Naive thymus-derived CD4-positive, alpha-beta T cell (primary cell): ENCODE data around the gene PTPRO. TPM values are rescaled to one million over a fixed set of nuclear protein-coding genes. Genes with fewer than 3 reads are reported as not detected.

Experiments
- ATAC-seq: fragments of 150-1000 bp; cut with Tn5 transposase; 2 replicates; pipeline ENCODE4 v1.10.0; 2021; ENCODE audit warnings: mild to moderate bottlenecking, moderate library complexity
- CTCF ChIA-PET: fragments of 350-600 bp; sonication (Branson Sonifier 250); formaldehyde crosslinking; loops from one replicate; lab custom pipeline; 2021; ENCODE audit warnings: antibody characterized with exemption; lab: Charles Lee
- POLR2A ChIA-PET: fragments of 350-600 bp; sonication (Branson Sonifier 250); formaldehyde crosslinking; loops from one replicate; lab custom pipeline; 2021; ENCODE audit warnings: antibody characterized with exemption, inconsistent platforms; lab: Charles Lee
- DNase-seq, 9 donors: peaks; one replicate each; pipeline versions ENCODE4 v3.0.0 to v3.0.0-alpha.2; 2020 to 2022; ENCODE audit warnings: mixed read lengths in 1 of 9
- H3K27ac ChIP-seq: one replicate; pipeline ENCODE4 v1.7.0; 2013; ENCODE audit warnings: mild to moderate bottlenecking, low read depth, low read length, moderate library complexity
- H3K27me3 ChIP-seq, 2 donors: one replicate each; pipeline ENCODE4 v1.7.0; 2013; ENCODE audit warnings: low read length in 2 of 2, mild to moderate bottlenecking in 2 of 2, moderate library complexity in 2 of 2; ENCODE audit not compliant: control insufficient read depth in 2 of 2, insufficient read depth in 2 of 2
- H3K36me3 ChIP-seq, 3 experiments: 1 replicate in 2 of 3; 2 replicates in 1 of 3; pipeline ENCODE4 v1.7.0; 2013; ENCODE audit warnings: low read length in 3 of 3, mild to moderate bottlenecking in 3 of 3, moderate library complexity in 1 of 3; ENCODE audit not compliant: insufficient read depth in 3 of 3, control insufficient read depth in 2 of 3
- H3K4me1 ChIP-seq, 2 donors: one replicate each; pipeline ENCODE4 v1.7.0; 2013; ENCODE audit warnings: low read length in 2 of 2, mild to moderate bottlenecking in 2 of 2, moderate library complexity in 1 of 2; ENCODE audit not compliant: control insufficient read depth in 2 of 2, insufficient read depth in 2 of 2
- H3K4me3 ChIP-seq: 2 replicates; pipeline ENCODE4 v1.7.0; 2013; ENCODE audit warnings: mild to moderate bottlenecking, low read length
- H3K9me3 ChIP-seq, 3 experiments: 1 replicate in 2 of 3; 2 replicates in 1 of 3; pipeline ENCODE4 v1.7.0; 2013; ENCODE audit warnings: low read length in 3 of 3; ENCODE audit not compliant: control insufficient read depth in 2 of 3
- H3K27ac Mint-ChIP-seq, 9 donors: one replicate each; pipeline ENCODE4 v1.8.0; 2020 to 2022; ENCODE audit warnings: mixed read lengths in 9 of 9, mild to moderate bottlenecking in 8 of 9, moderate library complexity in 5 of 9, inconsistent platforms in 2 of 9
- H3K27me3 Mint-ChIP-seq, 5 donors: one replicate each; pipeline ENCODE4 v1.8.0; 2021 to 2022; ENCODE audit warnings: mixed read lengths in 5 of 5, mild to moderate bottlenecking in 1 of 5
- H3K36me3 Mint-ChIP-seq, 5 donors: one replicate each; pipeline ENCODE4 v1.8.0; 2020 to 2022; ENCODE audit warnings: mixed read lengths in 5 of 5, mild to moderate bottlenecking in 3 of 5, inconsistent platforms in 1 of 5
- H3K4me1 Mint-ChIP-seq, 7 donors: one replicate each; pipeline ENCODE4 v1.8.0; 2020 to 2022; ENCODE audit warnings: mixed read lengths in 7 of 7, mild to moderate bottlenecking in 3 of 7, inconsistent platforms in 1 of 7
- H3K4me3 Mint-ChIP-seq, 10 donors: one replicate each; pipeline ENCODE4 v1.8.0; 2020 to 2022; ENCODE audit warnings: mild to moderate bottlenecking in 10 of 10, mixed read lengths in 10 of 10, moderate library complexity in 6 of 10, inconsistent platforms in 2 of 10
- H3K9me3 Mint-ChIP-seq, 11 donors: one replicate each; pipeline ENCODE4 v1.8.0; 2020 to 2022; ENCODE audit warnings: mixed read lengths in 11 of 11, mild to moderate bottlenecking in 4 of 11, inconsistent platforms in 1 of 11, moderate library complexity in 1 of 11
- intact Hi-C, 2 donors: fragments of 100-400 bp; cut with micrococcal nuclease; formaldehyde crosslinking; loops; one replicate each; pipeline ENCODE4 v1.15.1; 2023
- polyA plus RNA-seq, 2 donors: library from polyadenylated mRNA; unstranded; fragments of 300-500 nt; fragmentation: Illumina TruSeq; gene quantifications; one replicate each; pipeline ENCODE4 v1.2.3, GENCODE V29; 2021
- total RNA-seq, 6 experiments: library from RNA in 5 of 6; stranded (reverse) in 5 of 6; gene quantifications; 1 replicate in 5 of 6; 2 replicates in 1 of 6; pipeline ENCODE4 v1.2.3 and lab custom pipeline; 2021 to 2026

The PTPRO gene
- total and polyA plus RNA-seq, 7 experiments from 2014 or later: 1.8 to 14.2 (median 6.7) TPM

GRCh38 chr12:15536446-15536845, 214.1 kb downstream of the PTPRO start:
- Mint-ChIP-seq H3K4me1 (peaks cover 5 to 31% (median 29%) of the 10 kb centered on the region in 7 donors), H3K27ac (no peak overlapping the region), H3K4me3 (no peak overlapping the region), H3K27me3 (peaks cover 0 to 1% (median 0%) of the 10 kb centered on the region in 5 donors), H3K36me3 (peaks cover 3 to 8% (median 5%) of the 10 kb centered on the region in 5 donors), H3K9me3 (peaks cover 0 to 5% (median 0%) of the 10 kb centered on the region in 11 donors)
- POLR2A ChIA-PET: interaction anchor here (1.4 to 27.4 kb wide), 3 partner anchors 9 to 29 kb away, joined by 12 to 730 read pairs (median 99); no protein-coding TSS in a partner anchor
- H3K4me3 ChIP-seq: no peak overlapping the region
- ATAC-seq: no peak
- H3K27me3 ChIP-seq: no peaks in the 10 kb centered on the region
- H3K27ac ChIP-seq: no peak overlapping the region
- H3K9me3 ChIP-seq: no peaks in the 10 kb centered on the region
- CTCF ChIA-PET: interaction anchor here (1.0 to 12.1 kb wide), 4 partner anchors 11 to 48 kb away, joined by 3 to 405 read pairs (median 86); no protein-coding TSS in a partner anchor
- H3K36me3 ChIP-seq: no peaks in the 10 kb centered on the region
- peaks cover 0 to 45% of the 10 kb centered on the region in 2 donors for H3K4me1 ChIP-seq
- no peak for DNase-seq
- intact Hi-C loops: no loop called here

- no peak for ATAC-seq
- peaks cover 0 to 38% of the 10 kb centered on the region in 2 donors for H3K4me1 ChIP-seq
- H3K4me3 Mint-ChIP-seq: peak overlapping the region in 1 of 10 donors; percentile 2
- peaks cover 4 to 53% (median 49%) of the 10 kb centered on the region in 7 donors for H3K4me1 Mint-ChIP-seq
- H3K4me3 ChIP-seq: no peak overlapping the region
- no peaks in the 10 kb centered on the region for H3K36me3 ChIP-seq
- intact Hi-C loops: no loop called here
- no peak for DNase-seq
- H3K27ac ChIP-seq: no peak overlapping the region
- H3K9me3 ChIP-seq: no peaks in the 10 kb centered on the region
- peaks cover 0 to 7% (median 0%) of the 10 kb centered on the region in 11 donors for H3K9me3 Mint-ChIP-seq
- ChIA-PET CTCF (interaction anchor here (1.3 kb wide), 1 partner anchor 32 kb away, joined by 4 read pairs; no protein-coding TSS in a partner anchor), POLR2A (interaction anchor here (0.6 to 27.4 kb wide), 4 partner anchors 10 to 526 kb away, joined by 3 to 730 read pairs (median 4); no protein-coding TSS in a partner anchor)
- H3K27me3 ChIP-seq: no peaks in the 10 kb centered on the region
- peak overlapping the region in 4 of 9 donors; percentile 22 to 100 (median 60) for H3K27ac Mint-ChIP-seq
- H3K27me3 Mint-ChIP-seq: no peaks in the 10 kb centered on the region
- peaks cover 9 to 16% (median 12%) of the 10 kb centered on the region in 5 donors for H3K36me3 Mint-ChIP-seq
These were observed 216.6 kb downstream of the PTPRO start for GRCh38 chr12:15538881-15539280.

DNA sequence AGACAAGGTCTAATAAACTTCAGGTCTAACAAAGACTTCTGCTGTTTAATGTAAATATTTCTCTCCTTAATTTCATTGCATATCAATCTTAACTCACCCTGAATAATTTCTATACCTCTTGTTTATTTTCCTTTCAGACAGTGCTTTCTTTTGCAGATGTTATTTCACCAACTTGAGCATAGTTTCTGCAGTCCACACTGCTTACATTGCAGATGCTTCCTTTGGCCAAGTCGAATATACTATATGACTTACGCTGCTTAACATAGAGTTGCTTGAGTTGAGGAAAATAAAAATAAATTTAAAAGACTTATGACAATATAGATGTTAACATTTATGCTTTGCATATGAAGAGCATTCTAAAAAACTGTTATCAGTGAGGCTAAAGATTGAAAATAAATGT, 217.7 kb downstream of the PTPRO start:
- Histone ChIP-seq H3K27me3 (no peaks in the 10 kb centered on the region), H3K4me3 (no peak overlapping the region), H3K36me3 (no peaks in the 10 kb centered on the region), H3K9me3 (no peaks in the 10 kb centered on the region), H3K4me1 (peaks cover 0 to 37% of the 10 kb centered on the region in 2 donors), H3K27ac (no peak overlapping the region)
- CTCF ChIA-PET: interaction anchor here (0.7 to 2.0 kb wide), 3 partner anchors 7 to 264 kb away, joined by 3 to 8 read pairs (median 4); no protein-coding TSS in a partner anchor
- H3K4me3 Mint-ChIP-seq: no peak overlapping the region
- POLR2A ChIA-PET: interaction anchor here (0.6 to 27.4 kb wide), 3 partner anchors 14 to 647 kb away, joined by 3 to 730 read pairs (median 4); no protein-coding TSS in a partner anchor
- ATAC-seq (no peak), DNase-seq (no peak)
- H3K4me1 Mint-ChIP-seq: peaks cover 12 to 64% (median 59%) of the 10 kb centered on the region in 7 donors
- H3K36me3 Mint-ChIP-seq: peaks cover 10 to 23% (median 12%) of the 10 kb centered on the region in 5 donors
- H3K9me3 Mint-ChIP-seq: peaks cover 0 to 8% (median 0%) of the 10 kb centered on the region in 11 donors
- no peaks in the 10 kb centered on the region for H3K27me3 Mint-ChIP-seq
- intact Hi-C loops: loop anchor here in 1 of 2 donors (10.0 kb wide), 2 partner anchors 905 to 1145 kb away; no protein-coding TSS in a partner anchor
- peak overlapping the region in 4 of 9 donors; percentile 12 to 100 (median 42) for H3K27ac Mint-ChIP-seq

- POLR2A ChIA-PET: interaction anchor here (0.6 to 27.4 kb wide), 3 partner anchors 14 to 648 kb away, joined by 3 to 730 read pairs (median 4); no protein-coding TSS in a partner anchor
- CTCF ChIA-PET: interaction anchor here (0.6 to 2.0 kb wide), 4 partner anchors 8 to 264 kb away, joined by 3 to 8 read pairs (median 3); no protein-coding TSS in a partner anchor
- ATAC-seq (no peak), DNase-seq (no peak)
- H3K27ac ChIP-seq: no peak overlapping the region
- intact Hi-C loops: loop anchor here in 1 of 2 donors (10.0 kb wide), 2 partner anchors 906 to 1146 kb away; no protein-coding TSS in a partner anchor
- H3K27me3 ChIP-seq: no peaks in the 10 kb centered on the region
- H3K4me3 Mint-ChIP-seq: no peak overlapping the region
- H3K4me1 Mint-ChIP-seq: peaks cover 15 to 69% (median 63%) of the 10 kb centered on the region in 7 donors
- no peaks in the 10 kb centered on the region for H3K9me3 ChIP-seq
- H3K36me3 Mint-ChIP-seq: peaks cover 10 to 26% (median 12%) of the 10 kb centered on the region in 5 donors
- H3K36me3 ChIP-seq: no peaks in the 10 kb centered on the region
- H3K27me3 Mint-ChIP-seq: no peaks in the 10 kb centered on the region
- no peak overlapping the region for H3K4me3 ChIP-seq
- peaks cover 0 to 37% of the 10 kb centered on the region in 2 donors for H3K4me1 ChIP-seq
- H3K9me3 Mint-ChIP-seq: peaks cover 0 to 8% (median 0%) of the 10 kb centered on the region in 11 donors
- H3K27ac Mint-ChIP-seq: peak overlapping the region in 4 of 9 donors; percentile 36 to 100 (median 43)
These were observed 218.2 kb downstream of the PTPRO start for GRCh38 chr12:15540469-15540872.

GRCh38 chr12:15541996-15542631, 219.8 kb downstream of the PTPRO start:
- no peak overlapping the region for H3K4me3 Mint-ChIP-seq
- H3K27ac ChIP-seq: no peak overlapping the region
- intact Hi-C loops: loop anchor here in 1 of 2 donors (10.0 kb wide), 2 partner anchors 907 to 1147 kb away; no protein-coding TSS in a partner anchor
- H3K27me3 ChIP-seq: no peaks in the 10 kb centered on the region
- H3K4me3 ChIP-seq: no peak overlapping the region
- no peaks in the 10 kb centered on the region for H3K27me3 Mint-ChIP-seq
- H3K9me3 Mint-ChIP-seq: peaks cover 0 to 8% (median 0%) of the 10 kb centered on the region in 11 donors
- peaks cover 10 to 28% (median 12%) of the 10 kb centered on the region in 5 donors for H3K36me3 Mint-ChIP-seq
- CTCF ChIA-PET: interaction anchor here (2.0 to 9.6 kb wide), 3 partner anchors 8 to 26 kb away, joined by 5 to 101 read pairs (median 8); no protein-coding TSS in a partner anchor
- ATAC-seq (no peak), DNase-seq (no peak)
- POLR2A ChIA-PET: interaction anchor here (7.5 to 27.4 kb wide), 2 partner anchors 9 to 24 kb away, joined by 99 to 730 read pairs; no protein-coding TSS in a partner anchor
- H3K4me1 ChIP-seq: peaks cover 0 to 43% of the 10 kb centered on the region in 2 donors
- no peaks in the 10 kb centered on the region for H3K9me3 ChIP-seq
- peak overlapping the region in 8 of 9 donors; percentile 48 to 100 (median 68) for H3K27ac Mint-ChIP-seq
- peaks cover 19 to 85% (median 79%) of the 10 kb centered on the region in 7 donors for H3K4me1 Mint-ChIP-seq
- no peaks in the 10 kb centered on the region for H3K36me3 ChIP-seq

GRCh38 chr12:15543347-15543746, 221.0 kb downstream of the PTPRO start:
- intact Hi-C loops: loop anchor here in 1 of 2 donors (10.0 kb wide), 2 partner anchors 909 to 1149 kb away; no protein-coding TSS in a partner anchor
- H3K9me3 ChIP-seq: no peaks in the 10 kb centered on the region

More at GRCh38 chr12:15543347-15543746, 221.0 kb downstream of the PTPRO start:
- no peak for ATAC-seq
- H3K4me3 Mint-ChIP-seq: peak overlapping the region in 6 of 10 donors; percentile 33 to 72 (median 56)
- no peaks in the 10 kb centered on the region for H3K27me3 Mint-ChIP-seq
- no peak for DNase-seq
- ChIA-PET CTCF (interaction anchor here (2.3 to 9.6 kb wide), 2 partner anchors 10 to 25 kb away, joined by 5 to 101 read pairs; no protein-coding TSS in a partner anchor), POLR2A (interaction anchor here (7.5 to 27.4 kb wide), 2 partner anchors 10 to 22 kb away, joined by 99 to 730 read pairs; no protein-coding TSS in a partner anchor)
- Histone ChIP-seq H3K4me1 (peaks cover 0 to 56% of the 10 kb centered on the region in 2 donors), H3K27me3 (no peaks in the 10 kb centered on the region), H3K27ac (peak overlapping the region; percentile 32), H3K36me3 (no peaks in the 10 kb centered on the region), H3K4me3 (no peak overlapping the region)
- H3K27ac Mint-ChIP-seq: peak overlapping the region in 8 of 9 donors; percentile 59 to 100 (median 98)
- peaks cover 9 to 27% (median 14%) of the 10 kb centered on the region in 5 donors for H3K36me3 Mint-ChIP-seq
- peaks cover 22 to 97% (median 85%) of the 10 kb centered on the region in 7 donors for H3K4me1 Mint-ChIP-seq
- H3K9me3 Mint-ChIP-seq: peaks cover 0 to 8% (median under 1%) of the 10 kb centered on the region in 11 donors
